ENCODE data around the gene MYO10. TPM values are rescaled to one million over a fixed set of nuclear protein-coding genes. Genes with fewer than 3 reads are reported as not detected.

MYO10 gene
- total RNA-seq, 2 donors from 2014 or later: 24.7 to 77.0 TPM

GRCh38 chr5:16713386-16713928 is 222.6 kb downstream of the MYO10 start:
- no peaks in the 10 kb centered on the region for H3K4me1 ChIP-seq (replicated peaks)
- H3K27ac ChIP-seq: no peak overlapping the region
- no peaks in the 10 kb centered on the region for H3K9me3 ChIP-seq
- H3K4me3 ChIP-seq: no peak overlapping the region
- 27% methylated on average over 14 of the region's 14 CpGs for WGBS
- H3K36me3 ChIP-seq: no peaks in the 10 kb centered on the region
- DNase-seq (ENCODE audit: low spot score): no peak
- no peaks in the 10 kb centered on the region for H3K27me3 ChIP-seq (replicated peaks; ENCODE audit: insufficient read depth)
- TF ChIP-seq CTCF (IDR thresholded peaks at IDR 0.05) (no peak), POLR2A (IDR thresholded peaks at IDR 0.05) (no peak), POLR2AphosphoS5 (IDR thresholded peaks at IDR 0.05) (no peak)
- intact Hi-C loops (cut with DNase I): no loop called here

DNA sequence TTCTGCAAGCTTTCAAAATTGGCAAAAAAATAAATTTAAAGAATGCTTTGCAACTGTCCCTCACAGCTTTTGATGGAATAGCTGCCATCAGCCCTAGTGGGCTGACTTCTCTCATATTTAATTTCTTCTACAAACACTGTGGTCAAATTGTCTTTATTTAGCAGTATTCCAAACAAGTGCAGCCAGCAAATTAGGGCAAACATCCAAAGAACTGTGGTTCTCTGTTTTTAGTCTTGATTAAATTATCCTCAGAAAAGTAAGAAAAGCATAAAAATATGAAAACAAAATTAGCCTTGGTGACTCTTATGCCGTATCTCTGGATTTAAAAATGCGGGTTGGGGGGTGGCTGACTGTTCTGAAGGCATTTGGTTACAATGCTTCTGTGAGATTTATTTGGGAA is 223.5 kb downstream of the MYO10 start:
- Histone ChIP-seq H3K9me3 (no peaks in the 10 kb centered on the region), H3K4me3 (no peak overlapping the region), H3K27me3 (replicated peaks; ENCODE audit: insufficient read depth) (no peaks in the 10 kb centered on the region), H3K27ac (no peak overlapping the region), H3K36me3 (no peaks in the 10 kb centered on the region), H3K4me1 (replicated peaks) (no peaks in the 10 kb centered on the region)
- intact Hi-C loops (cut with DNase I): no loop called here
- WGBS: 60% methylated on average over 2 of the region's 2 CpGs
- no peak for DNase-seq (ENCODE audit: low spot score)
- TF ChIP-seq CTCF (IDR thresholded peaks at IDR 0.05) (no peak), POLR2AphosphoS5 (IDR thresholded peaks at IDR 0.05) (no peak), POLR2A (IDR thresholded peaks at IDR 0.05) (no peak)

- no peaks in the 10 kb centered on the region for H3K27me3 ChIP-seq (replicated peaks; ENCODE audit: insufficient read depth)
- no peak overlapping the region for H3K4me3 ChIP-seq
- no peaks in the 10 kb centered on the region for H3K4me1 ChIP-seq (replicated peaks)
- no peaks in the 10 kb centered on the region for H3K36me3 ChIP-seq
- 50% methylated on average over 1 of the region's 1 CpG for WGBS
- H3K27ac ChIP-seq: no peak overlapping the region
- H3K9me3 ChIP-seq: no peaks in the 10 kb centered on the region
- no peak for DNase-seq (ENCODE audit: low spot score)
- TF ChIP-seq CTCF (IDR thresholded peaks at IDR 0.05) (no peak), POLR2AphosphoS5 (IDR thresholded peaks at IDR 0.05) (no peak)
- intact Hi-C loops (cut with DNase I): no loop called here
Observed at GRCh38 chr5:16712178-16712577, 223.9 kb downstream of the MYO10 start.

DNA sequence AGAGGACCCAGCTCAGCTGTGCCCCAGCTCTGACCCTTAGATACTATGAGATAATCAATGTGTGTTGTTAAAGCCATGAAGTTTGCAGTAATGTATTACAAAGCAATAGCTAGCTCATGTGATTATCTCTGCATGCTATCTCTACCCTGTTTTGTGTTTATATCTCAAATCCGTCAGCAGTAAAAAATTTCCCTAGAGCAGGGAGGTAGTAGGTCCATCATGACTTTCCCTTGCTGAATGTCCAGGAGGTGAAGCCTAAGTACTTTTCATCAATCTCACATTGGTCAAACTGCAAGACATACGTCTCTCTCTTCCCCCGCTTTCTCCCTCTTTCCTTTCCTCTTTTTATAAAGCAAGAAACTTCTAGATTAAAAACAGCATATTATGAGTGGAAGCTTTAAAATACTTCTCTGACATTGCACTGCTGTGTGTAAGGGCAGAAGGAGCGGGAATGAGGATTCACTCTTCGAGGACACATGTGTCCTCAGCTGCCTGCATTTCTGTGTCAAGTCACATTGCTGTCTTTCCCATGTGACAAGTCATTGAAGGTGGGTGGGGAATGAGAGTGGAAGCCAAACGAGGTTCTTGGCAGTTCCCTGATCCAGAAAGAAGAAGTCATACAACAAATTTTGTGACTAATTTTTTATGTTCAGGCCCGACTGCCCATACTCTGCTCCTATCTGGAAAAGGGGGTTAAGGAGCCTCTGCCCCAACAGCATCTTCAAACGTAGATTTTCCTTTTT is 226.2 kb downstream of the MYO10 start:
- Histone ChIP-seq H3K9me3 (no peaks in the 10 kb centered on the region), H3K27me3 (replicated peaks; ENCODE audit: insufficient read depth) (no peaks in the 10 kb centered on the region), H3K36me3 (no peaks in the 10 kb centered on the region), H3K4me3 (no peak overlapping the region), H3K4me1 (replicated peaks) (no peaks in the 10 kb centered on the region), H3K27ac (no peak overlapping the region)
- intact Hi-C loops (cut with DNase I): no loop called here
- TF ChIP-seq POLR2A (IDR thresholded peaks at IDR 0.05): no peak
- no peak for TF ChIP-seq POLR2AphosphoS5 (IDR thresholded peaks at IDR 0.05)
- no peak for TF ChIP-seq CTCF (IDR thresholded peaks at IDR 0.05)
- WGBS: 80% methylated on average over 8 of the region's 8 CpGs
- no peak for DNase-seq (ENCODE audit: low spot score)

DNA sequence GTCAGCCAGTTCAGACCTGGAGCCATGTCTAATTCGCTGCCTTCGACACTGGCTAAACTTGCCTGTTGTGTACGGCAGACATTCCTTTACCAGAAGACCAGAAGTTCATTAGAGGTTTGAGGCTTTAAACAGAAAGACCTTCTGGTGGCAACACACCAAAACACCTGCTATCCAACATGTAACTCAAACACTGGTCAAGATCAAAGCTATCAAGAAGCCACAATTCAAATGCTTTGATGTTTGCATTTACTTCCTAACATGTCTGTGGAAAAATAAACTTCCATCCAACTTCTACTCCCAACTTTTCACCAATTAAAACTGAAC is 228.3 kb downstream of the MYO10 start:
- no peaks in the 10 kb centered on the region for H3K4me1 ChIP-seq (replicated peaks)
- intact Hi-C loops (cut with DNase I): no loop called here
- TF ChIP-seq POLR2AphosphoS5 (IDR thresholded peaks at IDR 0.05) (no peak), POLR2A (IDR thresholded peaks at IDR 0.05) (no peak), CTCF (IDR thresholded peaks at IDR 0.05) (no peak)
- H3K4me3 ChIP-seq: no peak overlapping the region
- no peak for DNase-seq (ENCODE audit: low spot score)
- H3K27ac ChIP-seq: no peak overlapping the region
- 86% methylated on average over 3 of the region's 3 CpGs for WGBS
- no peaks in the 10 kb centered on the region for H3K36me3 ChIP-seq
- no peaks in the 10 kb centered on the region for H3K27me3 ChIP-seq (replicated peaks; ENCODE audit: insufficient read depth)
- no peaks in the 10 kb centered on the region for H3K9me3 ChIP-seq
